GM12864 (cell line): ENCODE measurements around the gene CMAS.
"Not testable (repeated sequence)": the region's sequence is repeated elsewhere in the genome, so short reads cannot be mapped to it uniquely, and the experiment has no call there.

ENCODE experiments used
- DNase-seq: peaks from one replicate; pipeline ENCODE4 v3.0.0-alpha.2; 2011; ENCODE audit warnings: low read depth
- H3K4me3 ChIP-seq: 2 replicates; pipeline ENCODE4 v1.5.1; 2011; ENCODE audit warnings: mild to moderate bottlenecking, low read depth, low read length, control low read depth
- TF ChIP-seq, protein P1 (sequence below): IDR thresholded peaks from 2 replicates; pipeline ENCODE4 v1.5.1; 2011; ENCODE audit warnings: low read depth, mild to moderate bottlenecking, moderate library complexity, low read length, control low read depth, inconsistent platforms; ENCODE audit errors: missing control alignments

CMAS gene

DNA sequence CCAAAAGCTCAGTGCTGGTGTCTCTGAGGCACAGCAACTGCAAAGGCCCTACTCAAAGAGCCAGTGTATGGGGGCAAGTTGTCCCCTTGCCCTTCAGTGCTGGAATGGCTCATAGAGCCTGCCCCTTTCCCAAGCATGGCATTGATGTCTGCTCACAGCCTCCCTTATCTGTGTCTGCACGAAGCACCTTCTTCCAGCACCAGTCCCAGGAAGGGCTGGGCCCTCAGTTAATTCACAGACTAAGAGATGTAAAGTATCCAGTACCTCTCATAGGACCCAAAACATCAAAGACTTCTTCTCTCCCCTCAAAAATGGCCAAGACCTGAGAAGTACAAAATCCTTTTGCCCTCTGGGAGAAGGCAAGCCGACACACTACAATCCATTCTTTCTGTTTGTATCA, 1.6 kb upstream of the CMAS start:
- no peak overlapping the region for H3K4me3 ChIP-seq
- TF ChIP-seq, protein P1, sequence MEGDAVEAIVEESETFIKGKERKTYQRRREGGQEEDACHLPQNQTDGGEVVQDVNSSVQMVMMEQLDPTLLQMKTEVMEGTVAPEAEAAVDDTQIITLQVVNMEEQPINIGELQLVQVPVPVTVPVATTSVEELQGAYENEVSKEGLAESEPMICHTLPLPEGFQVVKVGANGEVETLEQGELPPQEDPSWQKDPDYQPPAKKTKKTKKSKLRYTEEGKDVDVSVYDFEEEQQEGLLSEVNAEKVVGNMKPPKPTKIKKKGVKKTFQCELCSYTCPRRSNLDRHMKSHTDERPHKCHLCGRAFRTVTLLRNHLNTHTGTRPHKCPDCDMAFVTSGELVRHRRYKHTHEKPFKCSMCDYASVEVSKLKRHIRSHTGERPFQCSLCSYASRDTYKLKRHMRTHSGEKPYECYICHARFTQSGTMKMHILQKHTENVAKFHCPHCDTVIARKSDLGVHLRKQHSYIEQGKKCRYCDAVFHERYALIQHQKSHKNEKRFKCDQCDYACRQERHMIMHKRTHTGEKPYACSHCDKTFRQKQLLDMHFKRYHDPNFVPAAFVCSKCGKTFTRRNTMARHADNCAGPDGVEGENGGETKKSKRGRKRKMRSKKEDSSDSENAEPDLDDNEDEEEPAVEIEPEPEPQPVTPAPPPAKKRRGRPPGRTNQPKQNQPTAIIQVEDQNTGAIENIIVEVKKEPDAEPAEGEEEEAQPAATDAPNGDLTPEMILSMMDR = no peak
- DNase-seq = no peak

DNA sequence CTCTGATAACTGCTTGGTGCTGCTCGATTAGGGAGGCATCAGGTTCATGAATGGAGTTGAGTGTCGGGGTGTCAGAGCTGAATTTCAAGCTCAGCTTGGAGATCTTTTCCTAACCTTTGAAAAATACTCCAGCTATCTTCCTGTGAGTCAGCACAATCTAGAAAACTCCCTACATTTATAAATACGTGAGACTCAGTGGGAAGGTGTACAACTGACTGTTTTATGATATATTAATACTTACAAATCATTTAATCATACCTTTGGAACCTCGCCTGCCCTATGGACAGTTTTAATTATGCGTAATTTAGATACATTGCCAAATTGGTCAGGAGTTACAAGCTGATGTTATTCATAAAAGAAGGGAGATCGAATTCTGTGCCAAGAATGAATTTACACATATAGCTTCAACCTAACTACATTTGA, 961 bp downstream of the CMAS start:
- no peak for DNase-seq
- TF ChIP-seq, protein P1 = no peak
- H3K4me3 ChIP-seq = peak overlapping the region; percentile 97

DNA sequence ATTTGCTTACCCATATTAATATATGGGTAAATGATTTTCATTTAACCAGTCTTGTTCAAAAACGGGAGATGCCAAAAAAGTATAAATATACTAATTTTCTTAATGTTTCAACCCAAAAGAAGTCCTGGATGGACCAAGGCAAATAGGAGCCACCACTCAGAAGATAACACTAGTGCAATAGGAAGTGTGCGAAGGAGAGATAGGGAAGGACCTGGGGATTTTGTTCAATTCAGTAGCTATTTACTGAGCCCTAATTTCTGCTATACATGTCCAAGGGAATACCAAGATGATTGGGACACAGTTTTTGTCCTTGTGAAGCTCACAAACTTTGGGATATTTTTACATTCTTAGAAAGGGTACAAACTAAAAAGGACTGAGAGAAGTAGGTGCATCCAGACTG, 1.5 kb downstream of the CMAS start:
- no peak for DNase-seq
- TF ChIP-seq, protein P1 = no peak
- H3K4me3 ChIP-seq = no peak overlapping the region; the same call in 1 of the 2 replicates

DNA sequence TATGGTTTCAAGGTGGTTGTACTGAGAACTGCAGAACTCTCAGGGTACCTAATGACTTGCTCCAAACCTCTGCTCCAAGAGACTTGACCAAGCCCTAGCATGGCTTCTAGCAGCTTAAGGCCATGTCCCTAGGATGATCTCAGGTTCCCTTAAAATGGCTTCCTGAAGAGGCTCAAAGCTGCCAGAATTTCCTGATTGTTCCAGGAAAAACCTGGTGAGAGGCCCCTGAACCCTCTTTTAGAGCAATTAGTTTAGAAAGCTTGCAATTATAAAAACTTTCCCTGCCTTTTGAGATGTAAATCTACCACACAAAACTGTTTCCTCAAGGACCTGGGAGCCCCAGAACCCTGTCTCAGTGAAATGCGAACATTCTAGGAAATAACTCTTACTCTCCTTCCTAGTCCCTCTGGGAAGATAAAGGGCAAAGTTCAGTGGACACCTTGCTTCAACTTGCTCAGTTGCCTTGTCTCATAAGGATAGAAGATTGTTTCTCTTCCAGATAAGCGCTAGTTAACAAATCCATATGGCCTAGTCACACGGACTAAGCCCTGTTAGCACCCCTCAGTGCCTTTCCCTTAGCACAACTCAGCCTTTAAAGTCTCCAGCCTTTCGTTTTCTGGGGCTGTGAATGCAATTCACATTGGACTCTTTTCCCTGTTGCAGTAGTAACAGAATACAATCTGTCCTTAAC, 2.5 kb downstream of the CMAS start:
- DNase-seq = no peak
- TF ChIP-seq, protein P1 = no peak
- H3K4me3 ChIP-seq = no peak overlapping the region

DNA sequence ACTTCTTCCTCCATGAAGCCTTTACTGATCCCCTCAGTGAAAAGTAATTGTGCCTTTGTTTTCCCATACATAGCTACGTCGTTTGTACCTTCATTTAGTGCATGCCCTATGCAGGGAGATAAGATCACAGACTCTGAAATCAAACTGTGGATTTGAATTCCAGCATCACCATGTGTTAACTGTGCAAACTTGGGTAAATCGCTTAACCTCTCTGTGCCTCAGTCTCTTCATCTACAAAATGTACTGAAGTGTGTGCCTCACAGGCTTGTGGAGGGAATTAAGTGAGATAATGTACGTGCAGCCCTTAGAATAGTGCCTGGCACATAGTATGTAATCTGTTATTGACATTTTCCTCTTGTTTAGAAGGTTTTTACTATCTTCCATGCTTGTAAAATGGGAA, 4.1 kb downstream of the CMAS start:
- no peak overlapping the region for H3K4me3 ChIP-seq
- TF ChIP-seq, protein P1 = no peak
- DNase-seq = no peak

DNA sequence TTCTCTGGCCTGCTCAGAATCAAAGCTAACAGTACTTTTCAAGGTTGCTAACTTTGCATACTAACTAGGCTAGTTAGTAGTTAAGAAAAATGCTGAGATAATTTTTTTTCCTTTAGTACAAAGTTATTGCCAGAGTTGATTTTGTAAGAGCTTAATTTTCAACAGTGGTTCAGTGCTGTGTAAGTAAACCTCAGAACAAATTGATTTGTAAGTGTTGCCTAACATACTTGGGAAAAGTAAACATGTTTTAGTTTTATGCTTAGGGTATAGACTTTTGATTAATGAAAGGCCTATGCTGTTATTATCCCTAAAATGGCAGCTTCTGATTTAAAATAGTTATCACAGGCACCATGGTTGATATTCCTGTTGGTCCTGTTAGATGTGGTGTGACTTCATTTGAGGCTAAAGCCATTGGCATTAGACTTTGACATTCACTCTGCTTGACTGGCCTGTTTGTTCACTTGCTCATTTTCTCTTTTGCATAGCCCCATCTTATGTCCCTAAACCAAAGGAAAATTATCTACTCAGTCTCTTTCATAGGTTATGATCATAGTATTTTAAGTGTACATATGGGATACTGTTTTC, 5.2 kb downstream of the CMAS start:
- no peak overlapping the region for H3K4me3 ChIP-seq
- DNase-seq = no peak
- TF ChIP-seq, protein P1 = no peak

DNA sequence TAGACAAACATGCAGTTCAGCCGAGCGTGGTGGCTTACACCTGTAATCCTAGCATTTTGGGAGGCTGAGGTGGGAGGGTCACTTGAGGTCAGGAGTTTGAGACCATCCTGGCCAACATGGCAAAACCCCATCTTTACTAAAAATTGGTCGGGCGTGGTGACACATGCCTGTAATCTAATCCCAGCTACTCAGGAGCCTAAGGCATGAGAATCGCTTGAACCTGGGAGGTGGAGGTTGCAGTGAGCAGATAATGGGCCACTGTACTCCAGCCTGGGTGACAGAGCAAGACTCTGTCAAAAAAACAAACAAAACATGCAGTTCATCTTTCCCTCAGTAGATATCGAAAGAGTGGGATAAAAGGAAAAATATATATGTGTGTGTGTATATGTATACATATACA, 7.0 kb downstream of the CMAS start:
- DNase-seq, H3K4me3 ChIP-seq: not testable (repeated sequence)
